Fibroblast of pulmonary artery (primary cell): ENCODE measurements around the gene LMO4.

Source experiments
- DNase-seq: peaks from one replicate; pipeline ENCODE4 v3.0.0-alpha.2; 2010; ENCODE audit warnings: low read depth
- H3K4me3 ChIP-seq: replicated peaks from 2 replicates; pipeline ENCODE4 v1.5.1; 2011; ENCODE audit warnings: low read depth, mild to moderate bottlenecking, control low read depth, low read length, moderate library complexity
- TF ChIP-seq, protein P1 (sequence below): IDR thresholded peaks from 2 replicates; pipeline ENCODE4 v1.5.1; 2011; ENCODE audit warnings: mild to moderate bottlenecking, control low read depth, low read length, inconsistent platforms; ENCODE audit errors: missing control alignments

Gene LMO4

DNA sequence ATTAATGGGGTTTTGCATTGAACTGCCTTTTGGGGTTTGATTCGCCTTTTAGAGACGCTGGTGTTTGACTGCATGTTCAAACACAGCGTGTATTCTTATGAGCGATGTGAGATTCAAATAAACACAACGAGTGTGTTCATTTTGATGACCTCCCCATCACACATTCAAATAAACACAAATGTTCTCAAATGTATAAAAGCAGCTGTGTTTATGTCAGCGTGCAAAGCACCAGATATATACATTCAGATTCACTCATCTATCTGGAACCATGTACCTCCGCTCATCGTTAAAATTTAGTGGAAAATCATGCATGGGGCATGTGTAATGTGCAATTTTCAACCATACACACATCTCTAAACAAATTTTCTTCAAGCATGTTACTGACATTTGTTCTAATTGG, 21.4 kb upstream of the LMO4 start:
- no peak overlapping the region for H3K4me3 ChIP-seq
- TF ChIP-seq, protein P1, sequence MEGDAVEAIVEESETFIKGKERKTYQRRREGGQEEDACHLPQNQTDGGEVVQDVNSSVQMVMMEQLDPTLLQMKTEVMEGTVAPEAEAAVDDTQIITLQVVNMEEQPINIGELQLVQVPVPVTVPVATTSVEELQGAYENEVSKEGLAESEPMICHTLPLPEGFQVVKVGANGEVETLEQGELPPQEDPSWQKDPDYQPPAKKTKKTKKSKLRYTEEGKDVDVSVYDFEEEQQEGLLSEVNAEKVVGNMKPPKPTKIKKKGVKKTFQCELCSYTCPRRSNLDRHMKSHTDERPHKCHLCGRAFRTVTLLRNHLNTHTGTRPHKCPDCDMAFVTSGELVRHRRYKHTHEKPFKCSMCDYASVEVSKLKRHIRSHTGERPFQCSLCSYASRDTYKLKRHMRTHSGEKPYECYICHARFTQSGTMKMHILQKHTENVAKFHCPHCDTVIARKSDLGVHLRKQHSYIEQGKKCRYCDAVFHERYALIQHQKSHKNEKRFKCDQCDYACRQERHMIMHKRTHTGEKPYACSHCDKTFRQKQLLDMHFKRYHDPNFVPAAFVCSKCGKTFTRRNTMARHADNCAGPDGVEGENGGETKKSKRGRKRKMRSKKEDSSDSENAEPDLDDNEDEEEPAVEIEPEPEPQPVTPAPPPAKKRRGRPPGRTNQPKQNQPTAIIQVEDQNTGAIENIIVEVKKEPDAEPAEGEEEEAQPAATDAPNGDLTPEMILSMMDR = no peak
- no peak for DNase-seq

DNA sequence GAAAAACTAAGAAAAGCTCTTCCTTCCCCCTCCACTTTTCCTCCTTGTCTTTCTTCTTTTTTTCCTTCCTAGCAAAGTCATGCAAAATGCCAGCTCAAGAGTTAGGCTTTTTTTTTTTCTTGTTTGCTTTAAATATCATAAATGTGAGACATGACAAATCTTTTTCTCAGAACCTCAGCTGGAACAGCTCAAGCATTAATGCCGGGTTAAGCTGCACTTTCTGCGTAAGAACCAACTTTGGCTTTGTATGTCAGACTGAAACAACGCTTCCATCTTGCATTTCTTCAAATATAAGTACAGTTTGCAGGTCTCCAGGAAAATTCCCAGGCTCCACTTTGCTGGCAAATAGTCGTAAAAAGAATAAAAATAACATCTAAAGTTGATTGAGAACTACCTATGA, 20.7 kb upstream of the LMO4 start:
- DNase-seq = no peak
- no peak overlapping the region for H3K4me3 ChIP-seq
- TF ChIP-seq, protein P1 = no peak

GRCh38 chr1:87314091-87314490, 14.6 kb upstream of the LMO4 start:
- DNase-seq = no peak
- TF ChIP-seq, protein P1 = no peak

DNA sequence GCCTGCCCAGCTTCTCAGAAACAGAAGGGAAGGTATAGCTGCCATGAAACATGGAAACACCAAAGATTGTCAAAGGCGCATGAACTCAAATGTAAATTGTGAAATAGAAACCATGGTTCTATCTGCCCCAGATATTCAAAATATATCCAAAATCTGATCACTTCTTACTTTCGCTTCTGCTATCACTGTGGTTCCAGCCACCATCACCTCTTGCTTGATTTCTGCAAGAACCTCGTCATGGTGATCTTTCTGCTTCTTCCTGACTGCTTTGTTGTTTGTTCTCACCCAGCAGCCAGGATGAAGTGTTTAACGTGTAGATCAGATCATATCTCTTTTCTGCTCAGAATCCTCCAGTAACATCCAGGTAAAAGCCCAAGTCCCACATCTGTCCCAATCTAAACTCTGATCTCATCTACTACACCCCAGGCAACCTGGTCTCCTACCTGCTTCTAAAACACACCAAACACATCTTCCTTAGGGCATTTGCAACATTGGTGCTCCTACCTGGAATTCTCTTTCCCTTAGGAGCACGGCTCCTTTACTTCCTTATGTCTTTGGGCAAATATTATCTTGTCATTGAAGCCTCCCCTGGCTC, 10.5 kb upstream of the LMO4 start:
- H3K4me3 ChIP-seq = no peak overlapping the region
- DNase-seq = no peak
- TF ChIP-seq, protein P1 = no peak

More at GRCh38 chr1:87314091-87314490, 14.6 kb upstream of the LMO4 start:
- H3K4me3 ChIP-seq = no peak overlapping the region

GRCh38 chr1:87318806-87319205, 9.9 kb upstream of the LMO4 start:
- no peak for DNase-seq
- H3K4me3 ChIP-seq = no peak overlapping the region
- TF ChIP-seq, protein P1 = no peak

- DNase-seq = peak; percentile 73
- TF ChIP-seq, protein P1 = peak; percentile 78
- H3K4me3 ChIP-seq = no peak overlapping the region
These were observed 2.5 kb upstream of the LMO4 start for GRCh38 chr1:87325982-87326738.
